NCI-H226 (cell line): ENCODE measurements around the gene SNX33.
"Not testable (repeated sequence)": the region's sequence is repeated elsewhere in the genome, so short reads cannot be mapped to it uniquely, and the experiment has no call there.

Experiments
- DNase-seq: peaks from one replicate; pipeline ENCODE4 v3.0.0-alpha.2; 2015

SNX33 gene

GRCh38 chr15:75663931-75664421 is 16.3 kb downstream of the SNX33 start:
- DNase-seq, result no peak

GRCh38 chr15:75666823-75667501 is 19.2 kb downstream of the SNX33 start:
- peak; percentile 99 for DNase-seq

- DNase-seq, result peak; percentile 52
Observed at GRCh38 chr15:75669191-75669878, 21.6 kb downstream of the SNX33 start.

GRCh38 chr15:75669879-75670212 is 22.1 kb downstream of the SNX33 start:
- no peak for DNase-seq

- DNase-seq, result peak; percentile 96
Observed at GRCh38 chr15:75671730-75672602, 24.3 kb downstream of the SNX33 start.

- peak; percentile 96 for DNase-seq
Observed at GRCh38 chr15:75672646-75673425, 25.1 kb downstream of the SNX33 start.

GRCh38 chr15:75673426-75674235 is 25.9 kb downstream of the SNX33 start:
- DNase-seq, result peak; percentile 95

- no peak for DNase-seq
Observed at GRCh38 chr15:75674366-75674765, 26.7 kb downstream of the SNX33 start.

GRCh38 chr15:75675579-75676404 is 28.1 kb downstream of the SNX33 start:
- DNase-seq, result no peak

GRCh38 chr15:75676688-75677464 is 29.2 kb downstream of the SNX33 start:
- DNase-seq, result no peak

- no peak for DNase-seq
Observed at GRCh38 chr15:75677465-75678323, 30.0 kb downstream of the SNX33 start.

GRCh38 chr15:75678324-75678690 is 30.6 kb downstream of the SNX33 start:
- DNase-seq, result not testable (repeated sequence)

GRCh38 chr15:75680007-75680789 is 32.5 kb downstream of the SNX33 start:
- DNase-seq, result no peak

- DNase-seq, result no peak
Observed at GRCh38 chr15:75682181-75683135, 34.7 kb downstream of the SNX33 start.

- DNase-seq, result peak; percentile 51
Observed at GRCh38 chr15:75683646-75684312, 36.1 kb downstream of the SNX33 start.

- no peak for DNase-seq
Observed at GRCh38 chr15:75684648-75685047, 36.9 kb downstream of the SNX33 start.
